Measurements from ENCODE around the gene CENPN. TPM values are rescaled to one million over a fixed set of nuclear protein-coding genes. Genes with fewer than 3 reads are reported as not detected.

CENPN gene
- total and polyA plus RNA-seq, 2 of the 13 experiments (the other 11 are each of a cell fraction or from before 2014, with no cell fraction given): 29.7 to 129 TPM

DNA sequence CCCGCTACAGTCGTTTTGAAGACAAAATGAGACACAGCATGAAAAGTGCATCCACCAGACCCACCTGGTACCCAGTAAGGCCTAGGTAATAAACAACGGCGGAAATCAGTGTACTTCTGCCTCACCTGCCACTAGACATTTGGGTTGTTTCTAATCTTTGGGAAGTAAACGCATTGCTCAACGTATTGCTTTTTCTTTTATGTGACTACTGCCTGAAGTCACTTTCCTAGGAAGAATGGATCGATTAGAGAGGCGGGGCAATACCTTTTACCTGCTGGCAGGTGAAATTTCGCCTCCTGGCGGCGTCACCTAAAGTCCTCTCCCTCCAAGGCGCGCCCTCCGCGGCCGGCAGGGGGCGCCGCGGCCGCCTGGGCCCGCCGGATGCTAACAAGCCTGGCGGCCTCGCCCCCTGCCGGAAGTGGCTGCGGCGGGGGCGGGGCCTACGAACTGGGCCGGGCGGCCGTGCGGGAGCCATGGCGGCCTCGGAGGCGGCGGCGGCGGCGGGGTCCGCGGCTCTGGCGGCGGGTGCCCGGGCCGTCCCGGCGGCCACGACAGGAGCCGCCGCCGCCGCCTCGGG is 28.5 kb downstream of the CENPN start, which contains the start of gene ATMIN (continued):
- peak; percentile 59 for TF ChIP-seq ZNF687 (CRISPR knock-in tag; IDR thresholded peaks at IDR 0.05)
- TF ChIP-seq ZHX1 (CRISPR knock-in tag; IDR thresholded peaks at IDR 0.05; ENCODE audit: low read depth): peak; percentile 48; the same call in 1 of the 2 replicates
- no peak for TF ChIP-seq EED (CRISPR knock-in tag; IDR thresholded peaks at IDR 0.05)
- peak; percentile 64; the same call in 1 of the 2 replicates for TF ChIP-seq ZNF788 (CRISPR knock-in tag; IDR thresholded peaks at IDR 0.05; ENCODE audit: borderline replicate concordance)
- TF ChIP-seq PHF5A (CRISPR knock-in tag; IDR thresholded peaks at IDR 0.05; ENCODE audit: low read depth, unreplicated experiment): peak; percentile 65
- no peak for TF ChIP-seq KLF15 (CRISPR knock-in tag; IDR thresholded peaks at IDR 0.05; ENCODE audit: borderline replicate concordance)
- TF ChIP-seq ZNF441 (CRISPR knock-in tag; IDR thresholded peaks at IDR 0.05; ENCODE audit: borderline replicate concordance): no peak
- TF ChIP-seq ARHGAP35 (CRISPR knock-in tag; IDR thresholded peaks at IDR 0.05; ENCODE audit: borderline replicate concordance): no peak
- peak; percentile 75 for TF ChIP-seq ERF (CRISPR knock-in tag; IDR thresholded peaks at IDR 0.05)
- TF ChIP-seq SCMH1 (CRISPR knock-in tag; IDR thresholded peaks at IDR 0.05; ENCODE audit: borderline replicate concordance): no peak
- TF ChIP-seq TRIM24 (CRISPR knock-in tag; IDR thresholded peaks at IDR 0.05): no peak
- TF ChIP-seq, protein P1, sequence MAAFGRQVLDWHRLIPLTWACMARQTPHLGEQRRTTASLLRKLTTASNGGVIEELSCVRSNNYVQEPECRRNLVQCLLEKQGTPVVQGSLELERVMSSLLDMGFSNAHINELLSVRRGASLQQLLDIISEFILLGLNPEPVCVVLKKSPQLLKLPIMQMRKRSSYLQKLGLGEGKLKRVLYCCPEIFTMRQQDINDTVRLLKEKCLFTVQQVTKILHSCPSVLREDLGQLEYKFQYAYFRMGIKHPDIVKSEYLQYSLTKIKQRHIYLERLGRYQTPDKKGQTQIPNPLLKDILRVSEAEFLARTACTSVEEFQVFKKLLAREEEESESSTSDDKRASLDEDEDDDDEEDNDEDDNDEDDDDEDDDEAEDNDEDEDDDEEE (CRISPR knock-in tag; IDR thresholded peaks at IDR 0.05): no peak
- no peak for TF ChIP-seq NFE2L1 (CRISPR knock-in tag; IDR thresholded peaks at IDR 0.05; ENCODE audit: borderline replicate concordance)
- TF ChIP-seq, protein P2, sequence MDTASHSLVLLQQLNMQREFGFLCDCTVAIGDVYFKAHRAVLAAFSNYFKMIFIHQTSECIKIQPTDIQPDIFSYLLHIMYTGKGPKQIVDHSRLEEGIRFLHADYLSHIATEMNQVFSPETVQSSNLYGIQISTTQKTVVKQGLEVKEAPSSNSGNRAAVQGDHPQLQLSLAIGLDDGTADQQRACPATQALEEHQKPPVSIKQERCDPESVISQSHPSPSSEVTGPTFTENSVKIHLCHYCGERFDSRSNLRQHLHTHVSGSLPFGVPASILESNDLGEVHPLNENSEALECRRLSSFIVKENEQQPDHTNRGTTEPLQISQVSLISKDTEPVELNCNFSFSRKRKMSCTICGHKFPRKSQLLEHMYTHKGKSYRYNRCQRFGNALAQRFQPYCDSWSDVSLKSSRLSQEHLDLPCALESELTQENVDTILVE (CRISPR knock-in tag; IDR thresholded peaks at IDR 0.05): no peak
- no peak for TF ChIP-seq MNT (IDR thresholded peaks at IDR 0.05)
- TF ChIP-seq SAP130 (CRISPR knock-in tag; IDR thresholded peaks at IDR 0.05; ENCODE audit: low read depth): peak; percentile 69
- TF ChIP-seq, protein P3, sequence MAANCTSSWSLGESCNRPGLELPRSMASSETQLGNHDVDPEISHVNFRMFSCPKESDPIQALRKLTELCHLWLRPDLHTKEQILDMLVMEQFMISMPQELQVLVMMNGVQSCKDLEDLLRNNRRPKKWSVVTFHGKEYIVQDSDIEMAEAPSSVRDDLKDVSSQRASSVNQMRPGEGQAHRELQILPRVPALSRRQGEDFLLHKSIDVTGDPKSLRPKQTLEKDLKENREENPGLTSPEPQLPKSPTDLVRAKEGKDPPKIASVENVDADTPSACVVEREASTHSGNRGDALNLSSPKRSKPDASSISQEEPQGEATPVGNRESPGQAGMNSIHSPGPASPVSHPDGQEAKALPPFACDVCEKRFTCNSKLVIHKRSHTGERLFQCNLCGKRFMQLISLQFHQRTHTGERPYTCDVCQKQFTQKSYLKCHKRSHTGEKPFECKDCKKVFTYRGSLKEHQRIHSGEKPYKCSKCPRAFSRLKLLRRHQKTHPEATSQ (CRISPR knock-in tag; IDR thresholded peaks at IDR 0.05; ENCODE audit: borderline replicate concordance): no peak

Data from HepG2 (cell line).